Fibroblast of skin of scalp (primary cell): Measurements from ENCODE around the gene HTT.

Experiments
- DNase-seq: peaks from one replicate; pipeline ENCODE4 v3.0.0-alpha.2; 2013

The HTT gene

DNA sequence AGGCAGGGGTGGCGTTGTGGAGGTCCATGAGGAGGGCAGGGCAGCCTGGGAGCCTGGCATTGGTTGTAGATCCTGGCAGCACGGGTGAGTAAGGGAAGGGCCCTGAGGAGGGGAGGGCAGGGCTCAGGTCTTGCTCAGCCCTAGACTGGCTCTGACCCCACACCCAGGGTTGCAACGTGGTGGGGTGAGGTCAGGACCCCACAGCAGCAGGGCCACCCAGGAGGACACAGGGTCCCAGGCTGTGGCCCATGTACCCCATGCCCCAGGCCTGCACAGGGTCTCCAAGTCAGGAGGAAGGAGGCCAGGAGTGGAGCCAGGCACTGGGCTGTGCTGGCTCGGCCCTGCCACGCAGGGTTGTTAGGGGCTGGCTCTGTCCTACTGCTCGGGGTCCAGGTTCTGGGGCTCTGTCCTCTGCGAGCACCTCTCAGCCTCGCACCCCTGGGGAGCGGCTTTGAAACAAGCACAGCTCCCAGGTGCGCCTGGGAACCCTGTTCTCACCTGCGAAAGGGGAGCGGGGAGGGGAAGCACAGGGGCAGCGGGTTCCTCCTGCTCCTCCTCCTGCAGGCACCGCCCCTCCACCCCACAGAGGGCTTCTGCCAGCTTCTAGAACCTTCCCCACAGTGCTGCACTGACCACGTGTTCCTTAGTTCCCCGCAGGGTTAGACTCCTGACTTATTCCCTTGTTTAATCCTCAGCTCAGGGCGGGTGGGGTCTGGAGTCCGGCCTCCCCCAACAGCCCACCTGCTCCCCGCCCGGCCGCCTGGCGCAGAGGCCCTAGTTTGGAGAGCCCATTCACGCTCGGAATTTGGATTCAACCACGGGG lies 194.8 kb downstream of the HTT start:
- no peak for DNase-seq

DNA sequence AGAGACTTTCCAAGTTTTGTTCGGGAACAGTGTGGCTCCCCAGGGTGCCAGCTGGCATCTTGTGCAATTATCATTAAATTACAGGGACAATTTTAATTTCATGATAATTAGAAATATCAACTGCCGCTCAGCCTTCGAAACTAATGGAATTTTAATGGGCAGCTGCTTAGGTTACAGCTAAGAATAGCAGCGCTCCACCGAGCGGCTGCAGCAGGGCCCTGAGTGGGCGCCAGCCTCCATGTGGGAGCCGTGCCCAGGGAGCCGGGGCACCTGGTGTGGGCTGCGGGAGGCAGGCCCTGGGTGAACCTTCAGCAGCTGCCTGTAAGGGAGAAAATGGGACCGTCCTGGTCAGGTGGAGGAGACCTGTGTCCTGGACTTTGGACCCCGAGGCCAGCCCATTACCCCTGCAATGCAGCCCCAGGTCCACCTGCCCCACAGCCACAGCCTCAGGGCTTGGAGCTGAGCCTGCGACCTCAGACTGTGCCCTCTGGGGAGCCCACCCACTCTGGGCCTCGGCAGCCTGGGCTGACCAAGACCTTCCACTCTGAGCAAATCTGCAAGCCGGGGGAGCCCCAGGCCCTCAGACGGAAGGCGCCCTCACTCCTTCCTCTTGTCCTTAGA lies 195.6 kb downstream of the HTT start:
- no peak for DNase-seq

DNA sequence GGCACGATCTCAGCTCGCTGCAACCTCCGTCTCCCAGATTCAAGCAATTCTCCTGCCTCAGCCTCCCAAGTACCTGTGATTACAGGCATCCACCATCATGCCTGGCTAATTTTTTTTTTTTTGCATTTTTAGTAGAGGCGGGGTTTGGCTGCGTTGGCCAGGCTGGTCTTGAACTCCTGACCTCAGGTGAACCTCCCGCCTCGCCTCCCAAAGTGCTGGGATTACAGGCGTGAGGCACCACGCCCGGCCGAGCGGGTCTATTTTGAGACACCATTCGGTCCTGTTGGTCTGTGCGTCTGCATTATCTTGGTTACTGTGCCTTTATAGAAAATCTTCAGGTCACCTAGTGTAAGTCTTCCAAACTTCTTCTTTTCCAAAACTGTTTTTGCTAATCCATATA lies 196.7 kb downstream of the HTT start:
- DNase-seq, result no peak

DNA sequence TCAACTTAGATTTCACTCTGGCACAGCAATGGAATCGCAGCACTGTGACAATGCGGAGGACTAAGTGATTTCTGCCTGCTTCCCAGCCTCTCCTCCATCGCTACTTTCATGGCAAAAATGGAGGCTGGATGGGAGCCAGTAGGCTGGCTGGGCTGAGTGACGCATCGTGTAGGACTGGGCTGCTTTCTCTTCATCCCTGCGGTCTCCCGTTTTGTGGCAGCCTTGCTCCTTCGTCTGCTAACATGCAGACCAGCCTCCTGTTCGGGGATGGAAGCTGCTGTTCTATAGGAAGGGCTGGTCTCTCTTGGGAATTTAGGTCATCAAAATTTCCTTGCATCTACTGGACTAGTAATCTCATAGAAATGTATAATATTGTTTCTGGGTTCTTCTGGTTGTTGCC lies 202.5 kb downstream of the HTT start:
- DNase-seq, result peak; percentile 77

DNA sequence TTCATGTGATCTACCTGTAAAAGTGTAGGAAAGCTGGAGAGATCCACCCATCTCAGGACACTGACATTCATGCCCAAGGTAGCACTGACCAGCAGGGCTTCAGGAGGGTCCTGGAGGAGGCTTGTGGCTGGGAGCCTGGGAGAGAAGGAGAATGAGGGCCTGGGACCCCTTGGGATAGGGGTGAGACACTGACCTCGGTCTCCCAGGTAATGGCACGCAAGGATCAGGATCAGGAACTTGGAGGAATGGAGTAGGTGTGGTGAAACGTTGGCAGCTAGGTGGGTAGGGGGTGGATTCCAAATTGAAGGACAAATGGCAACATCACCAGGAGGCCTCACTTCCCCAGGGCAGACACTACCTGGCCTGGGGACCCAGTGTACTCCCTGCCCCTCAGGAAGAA lies 206.0 kb downstream of the HTT start:
- no peak for DNase-seq

DNA sequence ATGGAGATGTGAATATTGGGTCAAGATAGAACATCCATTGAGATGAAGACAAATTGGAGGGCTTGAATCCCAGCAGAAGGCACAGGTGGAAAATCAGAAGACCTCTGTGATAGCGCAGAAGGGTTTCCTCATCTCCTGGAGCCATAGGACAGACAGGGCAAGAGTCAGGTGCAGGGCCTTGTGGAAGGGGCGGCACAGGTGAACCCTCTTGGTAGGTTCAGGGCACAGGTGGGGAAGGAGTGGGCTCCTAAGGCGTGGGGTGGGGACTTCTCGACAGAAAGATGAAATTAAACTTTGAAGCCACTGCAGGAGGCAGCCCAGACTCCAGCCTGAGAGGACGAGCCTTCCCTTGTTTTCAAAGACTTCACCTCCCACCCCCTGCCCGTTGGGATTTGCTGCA lies 209.0 kb downstream of the HTT start:
- DNase-seq, result no peak

DNA sequence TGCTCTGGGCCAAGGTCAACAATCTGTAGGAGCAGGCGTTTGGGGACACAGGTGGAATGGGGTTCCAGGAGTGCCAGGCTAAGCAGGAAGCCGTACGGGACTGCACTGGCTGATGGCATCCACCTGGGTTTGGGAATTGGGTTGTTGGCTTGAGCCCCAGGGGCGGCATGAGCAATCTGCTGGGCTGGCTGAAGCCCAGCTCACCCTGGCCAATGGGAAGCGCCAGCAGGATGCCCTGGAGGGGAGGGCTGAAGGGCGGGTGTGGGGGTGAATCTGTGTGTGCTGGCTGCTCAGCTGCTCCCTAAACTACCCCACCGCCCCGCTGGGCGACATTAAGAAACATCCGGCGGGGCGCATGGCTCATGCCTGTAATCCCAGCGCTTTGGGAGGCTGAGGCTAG lies 209.4 kb downstream of the HTT start:
- DNase-seq, result no peak

DNA sequence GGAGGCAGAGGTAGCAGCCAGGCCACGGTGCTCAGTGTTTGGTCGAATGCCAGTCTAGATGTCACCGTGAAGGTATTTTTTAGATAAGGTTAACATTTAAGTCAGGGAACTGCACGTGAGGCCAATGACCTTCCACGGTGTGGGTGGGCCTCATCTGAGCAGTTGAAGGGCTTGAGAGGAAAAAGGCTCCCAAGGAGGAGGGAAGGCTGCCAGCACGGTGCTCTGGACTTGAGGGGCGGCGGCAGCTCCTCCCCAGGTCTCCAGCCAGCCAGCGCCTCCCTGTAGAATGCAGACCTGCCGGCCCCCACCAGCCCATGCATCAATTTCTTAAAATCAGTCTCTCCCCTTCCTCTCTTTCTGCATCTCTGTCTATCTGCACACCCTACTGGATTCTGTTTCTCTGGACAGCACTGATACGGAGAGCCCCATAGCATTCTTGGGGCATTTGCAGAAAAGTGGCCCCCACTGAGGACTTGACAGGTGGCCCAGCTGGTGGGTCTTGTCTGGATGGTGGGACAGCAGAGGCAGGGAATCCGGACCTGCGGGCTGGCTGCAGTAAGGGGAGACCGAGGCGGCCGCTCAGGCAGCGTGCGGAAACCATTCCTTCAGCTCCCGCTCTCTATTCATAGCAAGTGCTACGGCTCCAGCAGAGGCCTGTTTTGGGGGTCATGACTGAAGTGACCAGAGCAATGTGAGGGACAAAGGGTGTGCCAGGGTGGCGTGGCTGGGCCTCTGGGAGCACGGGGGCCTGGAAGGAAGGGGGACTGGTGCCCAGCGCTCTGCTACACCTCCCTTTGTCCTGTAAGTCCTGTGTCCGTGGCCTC lies 210.5 kb downstream of the HTT start:
- no peak for DNase-seq

DNA sequence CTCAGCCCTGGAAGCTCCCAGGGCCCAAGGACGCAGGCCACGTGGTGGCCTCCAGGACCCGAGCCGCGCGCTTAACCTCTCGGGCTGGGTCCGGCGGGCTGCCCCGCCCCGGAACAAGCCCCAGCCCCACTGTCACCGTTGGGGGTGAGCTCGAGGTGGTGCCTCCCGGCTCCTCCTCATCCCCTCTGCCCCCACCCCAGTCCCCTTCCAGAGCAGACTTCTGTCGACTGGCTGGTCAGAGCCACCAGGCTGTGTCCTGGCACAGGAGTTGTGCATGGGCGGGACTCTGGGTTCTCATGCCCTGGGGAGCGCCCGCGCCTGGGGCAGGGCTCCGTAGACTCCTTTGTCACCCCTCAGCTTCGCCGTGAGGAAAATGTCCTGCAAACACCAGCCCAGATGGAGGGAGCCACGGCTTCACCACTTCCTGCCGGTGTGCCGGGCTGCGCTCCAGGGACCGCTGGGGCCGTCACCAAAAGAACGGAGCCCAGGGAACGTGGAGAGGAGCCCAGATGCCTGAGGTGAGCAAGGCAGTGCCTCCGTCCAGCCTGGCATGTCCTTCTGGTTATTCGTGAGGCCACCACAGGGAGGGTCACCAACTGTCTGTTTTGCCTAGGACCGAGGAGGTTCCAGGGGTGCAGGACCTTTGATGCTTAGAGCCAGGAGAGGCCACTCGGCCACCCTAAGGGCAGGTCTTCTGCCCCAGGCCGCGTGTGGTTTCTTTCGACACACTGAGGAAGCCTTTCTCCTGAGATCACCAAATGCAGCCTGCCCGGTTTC lies 211.3 kb downstream of the HTT start:
- DNase-seq, result peak; percentile 56

DNA sequence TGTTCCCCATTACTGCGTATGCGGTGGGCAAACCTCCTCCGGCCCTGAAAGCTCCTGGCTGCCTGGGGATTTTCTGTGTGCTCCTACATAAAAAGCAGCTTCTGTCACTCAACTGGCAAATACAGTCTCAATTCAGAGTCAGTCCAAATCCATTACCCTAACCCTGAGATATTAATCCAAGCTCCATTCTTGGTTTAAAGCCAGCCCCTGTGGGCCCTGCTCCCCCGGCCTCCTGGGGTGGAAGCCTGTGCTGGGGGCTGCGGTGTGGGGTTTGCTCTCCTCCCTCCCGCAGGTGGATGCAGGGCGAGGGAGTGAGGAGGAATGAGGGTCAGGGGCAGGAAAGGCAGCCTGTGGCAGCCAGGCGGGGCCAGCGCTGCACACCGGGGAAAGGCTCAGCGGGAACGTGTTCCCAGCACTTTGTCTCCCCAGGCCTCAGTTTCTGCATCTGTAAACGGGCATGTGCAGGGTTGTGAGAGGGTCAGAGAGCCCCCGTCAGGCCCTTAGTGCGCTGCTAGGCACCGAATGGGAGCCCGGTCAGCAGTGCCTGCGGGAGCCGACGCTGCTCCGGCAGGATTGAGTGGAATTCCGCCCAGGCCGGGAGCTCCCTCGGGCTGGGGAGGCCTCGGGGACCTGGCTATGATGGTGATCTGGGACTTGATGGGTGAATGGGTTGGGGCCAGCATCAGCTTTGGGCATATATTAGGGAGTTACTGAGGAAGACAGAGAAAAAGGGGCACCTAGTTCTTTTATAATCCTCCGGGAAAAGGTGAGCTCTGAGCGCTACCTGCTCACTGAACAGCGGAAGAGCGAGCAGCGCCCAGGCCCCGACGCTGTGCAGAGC lies 212.1 kb downstream of the HTT start:
- no peak for DNase-seq

DNA sequence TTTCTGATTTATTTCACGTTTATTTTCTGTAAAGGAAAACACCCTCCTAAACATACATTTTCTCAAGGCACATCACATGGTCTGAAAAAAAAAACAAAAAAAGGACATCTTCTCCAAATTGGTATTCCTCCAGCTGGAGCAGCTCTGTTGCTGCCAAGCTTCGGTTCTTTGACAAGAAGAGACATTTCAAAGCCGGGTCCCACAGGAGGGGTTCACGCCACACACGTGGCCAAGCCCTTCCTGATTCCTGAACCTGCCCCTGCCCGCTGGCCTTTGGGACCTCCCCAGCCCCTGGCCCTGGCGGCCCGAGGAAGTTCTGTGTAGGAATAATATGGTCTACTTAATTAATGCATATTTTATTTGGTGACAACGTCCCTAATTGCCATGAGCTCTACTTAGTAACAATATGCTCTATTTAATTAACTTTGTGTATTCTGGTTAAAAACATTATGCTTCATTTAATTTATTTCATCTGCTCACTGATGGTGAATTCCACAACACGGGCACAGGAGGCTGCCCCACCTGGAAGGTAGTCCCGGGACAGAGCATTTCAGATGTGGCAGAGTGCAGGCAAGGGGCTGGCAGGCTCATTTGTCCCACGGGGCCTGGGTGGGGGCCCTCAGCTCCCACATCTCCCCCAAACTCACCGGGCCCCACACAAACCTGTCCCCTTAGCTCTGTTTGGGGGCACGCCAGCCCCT lies 212.9 kb downstream of the HTT start:
- DNase-seq, result no peak

DNA sequence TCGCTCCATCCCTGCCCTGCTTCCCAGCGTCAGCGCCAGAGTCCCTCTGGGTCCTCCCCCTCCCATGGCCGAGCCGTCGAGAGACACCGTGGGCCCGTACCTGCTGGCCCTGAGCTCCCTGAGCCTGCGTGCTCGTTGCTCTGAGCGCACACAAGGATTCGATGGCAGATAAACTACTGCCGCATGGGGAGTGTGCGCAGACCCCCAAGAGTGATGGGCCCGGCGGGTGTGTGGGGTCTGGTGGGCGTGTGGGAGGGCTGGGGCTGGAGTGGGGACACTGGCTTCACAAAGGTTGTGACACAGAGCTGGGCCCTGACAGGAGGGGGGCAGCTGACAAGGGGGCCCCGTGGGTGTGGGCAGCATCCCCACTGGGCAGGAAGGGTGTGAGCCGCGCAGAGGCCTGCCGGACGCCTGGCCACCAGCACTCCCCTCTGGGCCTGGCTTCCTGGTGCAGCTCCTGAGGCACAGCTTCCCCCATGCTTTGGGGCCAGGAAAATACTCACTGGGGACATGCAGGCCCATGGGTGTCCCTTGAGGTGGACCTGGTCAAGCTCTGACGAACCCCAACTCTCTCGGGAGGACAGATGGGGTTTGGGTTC lies 213.6 kb downstream of the HTT start:
- DNase-seq, result no peak

DNA sequence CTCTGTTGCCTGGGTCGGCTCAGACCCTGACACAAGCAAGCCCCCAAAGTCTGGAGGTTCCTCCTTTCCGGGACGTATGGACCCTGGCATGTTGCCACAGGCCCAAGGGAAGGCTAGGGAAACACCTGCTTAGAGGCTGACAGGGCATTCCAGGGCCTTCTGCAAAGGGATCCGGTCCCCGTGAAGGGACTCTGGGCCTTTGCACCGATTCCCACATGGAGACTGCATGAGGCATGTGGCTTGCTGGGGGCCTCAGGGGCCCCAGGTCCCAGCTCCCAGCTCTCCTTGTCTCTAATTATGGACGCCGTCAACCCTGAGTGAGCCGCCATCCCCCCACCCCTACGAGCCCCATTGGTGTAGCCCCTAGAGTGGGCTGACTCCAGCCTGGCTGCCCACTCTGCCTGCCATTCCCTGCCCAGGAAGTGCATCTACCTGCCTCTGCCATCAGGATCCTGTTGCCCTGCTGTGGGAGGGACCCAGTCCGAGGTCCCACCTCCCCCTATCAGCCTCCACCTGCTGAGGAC lies 214.2 kb downstream of the HTT start:
- DNase-seq, result no peak

DNA sequence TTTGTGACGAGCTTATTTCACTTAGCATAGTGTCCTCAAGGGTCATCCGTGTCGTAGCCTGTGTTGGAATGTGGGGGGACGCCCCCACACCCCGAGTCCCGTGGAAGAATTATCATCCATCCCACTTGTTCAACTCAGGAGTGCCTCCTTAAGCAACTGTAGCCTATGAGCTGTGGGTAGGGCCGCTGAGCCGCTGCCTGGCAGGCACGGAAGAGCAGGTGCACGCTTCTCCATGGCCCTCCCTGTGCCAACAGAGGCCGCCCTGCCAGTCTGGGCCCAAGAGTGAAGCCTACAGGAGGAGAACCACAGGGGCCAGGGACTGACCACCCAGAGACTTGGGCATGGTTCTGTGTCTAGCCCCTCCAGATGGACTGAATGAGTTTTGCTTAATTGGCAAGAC lies 216.0 kb downstream of the HTT start:
- no peak for DNase-seq

DNA sequence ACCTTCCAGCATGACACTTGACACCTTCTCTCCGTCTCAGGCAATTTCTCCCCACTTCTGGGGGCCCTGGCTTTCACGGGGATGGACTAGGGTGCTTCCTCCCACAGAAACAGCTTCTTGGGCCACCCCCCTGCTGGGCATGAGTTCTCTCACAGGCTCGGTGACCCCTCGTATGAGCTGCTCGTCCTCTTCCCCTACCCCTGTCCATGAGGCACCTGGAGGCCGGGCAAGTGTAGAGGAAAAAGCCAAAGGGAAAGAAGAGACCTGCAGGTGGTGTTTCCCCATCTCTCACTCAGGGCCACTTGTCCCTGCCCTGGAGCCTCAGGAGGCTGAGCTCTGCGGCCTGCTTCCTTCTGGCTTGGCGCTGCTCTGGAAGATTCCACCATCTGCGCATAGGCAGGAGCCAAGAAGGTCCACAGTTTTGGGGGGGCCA lies 216.4 kb downstream of the HTT start:
- DNase-seq, result no peak

DNA sequence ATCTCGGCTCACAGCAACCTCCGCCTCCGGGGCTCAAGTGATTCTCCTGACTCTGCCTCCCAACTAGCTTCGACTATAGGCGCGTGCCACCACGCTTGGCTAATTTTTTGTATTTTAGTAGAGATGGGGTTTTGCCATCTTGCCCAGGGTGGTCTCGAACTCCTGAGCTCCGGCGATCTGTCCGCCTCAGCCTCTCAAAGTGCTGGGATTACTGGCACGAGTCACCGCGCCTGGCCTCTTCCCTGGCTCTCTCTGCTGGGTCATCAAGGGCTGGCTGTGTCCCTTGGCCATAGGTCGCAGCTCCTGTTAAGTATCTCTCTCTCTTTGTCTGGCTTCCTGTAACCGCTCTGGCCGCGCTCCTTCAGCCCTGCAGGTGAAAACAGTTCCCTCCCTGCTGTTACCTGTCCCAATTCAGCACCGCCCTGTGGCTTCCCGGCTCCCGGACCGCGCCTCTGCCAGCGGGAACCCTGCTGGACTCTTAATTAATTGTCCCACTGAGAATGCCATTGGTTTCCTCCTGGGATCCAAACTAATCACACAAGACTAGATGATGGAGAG lies 217.0 kb downstream of the HTT start:
- DNase-seq, result no peak

DNA sequence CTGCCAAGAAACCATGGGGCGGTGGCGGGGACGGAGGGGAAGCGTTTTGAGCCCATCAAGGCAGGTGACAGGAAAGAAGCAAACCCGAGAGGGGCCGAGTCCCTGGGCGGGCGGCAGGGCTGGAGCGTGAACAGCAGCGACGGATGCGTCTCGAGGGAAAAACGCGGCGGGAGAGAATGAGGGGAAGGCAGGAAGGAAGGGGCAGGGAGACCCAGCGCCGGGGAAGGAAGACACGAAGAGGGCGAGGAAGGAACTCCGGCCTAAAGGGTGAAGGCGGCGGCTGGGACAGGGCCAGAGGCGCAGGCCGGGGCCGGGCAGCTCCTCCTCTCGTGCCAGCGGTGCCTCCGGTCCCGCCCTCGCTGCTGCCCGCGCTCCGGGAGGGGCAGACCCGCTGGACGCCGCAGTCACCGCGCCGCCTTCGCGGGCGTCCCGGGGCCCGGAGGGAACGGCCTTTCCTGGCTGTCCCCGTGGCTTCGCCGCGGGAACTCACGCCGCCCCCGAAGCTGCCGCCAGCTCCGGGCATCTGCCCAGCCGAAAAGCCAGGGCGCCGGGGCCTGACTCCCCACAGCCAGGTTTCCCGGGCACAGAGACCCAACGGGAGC lies 217.6 kb downstream of the HTT start:
- peak; percentile 41 for DNase-seq

DNA sequence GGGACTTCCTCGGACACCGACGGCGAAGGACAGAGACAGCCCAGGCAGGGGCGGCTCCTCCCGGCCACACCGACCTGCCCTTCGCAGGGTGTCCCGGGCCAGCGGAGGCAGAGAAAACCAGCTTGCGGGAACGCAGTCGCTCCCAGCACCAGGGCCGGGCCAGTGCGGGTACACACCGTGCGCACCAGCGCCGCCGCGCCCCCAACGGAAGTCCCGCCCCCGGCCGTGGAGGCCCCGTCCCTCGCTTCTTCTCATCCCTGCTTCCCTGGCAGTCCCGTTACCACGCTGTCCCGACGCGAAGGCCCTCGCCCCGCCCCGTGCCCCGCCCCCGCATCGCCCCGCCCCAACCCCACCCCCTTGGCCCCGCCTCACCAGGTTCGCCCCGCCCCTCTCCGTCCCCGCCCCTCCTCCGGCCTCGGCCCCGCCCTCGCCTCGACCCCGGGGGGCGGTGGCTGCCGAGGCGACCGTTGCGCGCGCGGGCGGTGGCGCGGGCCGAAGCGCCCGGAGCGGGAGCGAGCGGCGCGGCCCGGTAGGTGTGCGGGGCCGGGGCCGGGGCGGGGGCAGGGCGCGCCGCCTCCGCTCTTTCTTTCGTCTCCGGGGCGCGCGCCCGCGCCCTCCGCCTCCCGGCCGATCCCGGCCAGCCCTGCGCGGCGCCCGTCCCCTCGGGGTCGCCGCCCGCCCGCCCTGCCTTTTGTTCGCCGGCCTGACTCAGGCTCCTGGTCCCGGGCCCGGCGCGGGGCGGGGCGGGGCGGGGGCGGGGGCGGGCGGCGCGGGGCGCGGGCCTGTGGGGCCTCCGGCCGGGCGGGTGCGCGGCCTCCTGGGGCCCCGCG lies 218.3 kb downstream of the HTT start, which contains the start of gene RGS12:
Gene RGS12, plus strand, starts transcription at position 451 of the 830 bp plus-strand sequence. CDS start 23,150 bp downstream, outside the sequence.
- DNase-seq, result peak; percentile 94
